HCT116 (cell line): ENCODE measurements around the gene PRKAG3. TPM values are rescaled to one million over a fixed set of nuclear protein-coding genes. Genes with fewer than 3 reads are reported as not detected.

ENCODE experiments used
- ATAC-seq: fragments of 200-7000 bp; cut with Tn5 transposase; 2 replicates; pipeline ENCODE4 v1.9.1; 2020; ENCODE audit warnings: mild to moderate bottlenecking, moderate library complexity
- BruUV-seq: library from RNA; stranded (reverse); fragments of 400-500 nt; replicated peaks from 2 replicates; lab custom pipeline; 2021; lab: Mats Ljungman, UMichigan
- CTCF ChIA-PET: fragments of 300-600 bp; sonication (Branson Sonifier 250); formaldehyde crosslinking; loops from one replicate; lab custom pipeline; 2021; ENCODE audit warnings: antibody characterized with exemption; lab: Charles Lee
- POLR2A ChIA-PET: fragments of 300-600, 350-600 bp; sonication (Branson Sonifier 250); formaldehyde crosslinking; loops from one replicate; lab custom pipeline; 2021; ENCODE audit warnings: antibody characterized with exemption; lab: Charles Lee
- RAD21 ChIA-PET, 2 experiments: fragments of 300-600 bp; sonication (Branson Sonifier 250); formaldehyde crosslinking; loops; one replicate each; lab custom pipeline; 2023; ENCODE audit warnings: low total read pairs in 2 of 2; ENCODE audit not compliant: uncharacterized antibody in 2 of 2, unreplicated experiment in 2 of 2, low non-redundant PET in 1 of 2; lab: Charles Lee
- DNase-seq: peaks from one replicate; pipeline ENCODE4 v3.0.0-alpha.2; 2010; ENCODE audit warnings: low read depth, low spot score
- H2AFZ ChIP-seq: fragments of 200-600 bp; shearing (Covaris generic), sonication (generic); 2 replicates; pipeline ENCODE4 v1.6.1; 2017; ENCODE audit warnings: low read depth, mixed run types, mixed read lengths, antibody characterized with exemption, low read length; ENCODE audit not compliant: poor library complexity, severe bottlenecking
- H3K27ac ChIP-seq: 2 replicates; pipeline ENCODE4 v1.5.1; 2012; ENCODE audit warnings: low read depth, low read length
- H3K27me3 ChIP-seq: fragments of 200-600 bp; sonication (generic); 2 replicates; pipeline ENCODE4 v1.6.1; 2016; ENCODE audit warnings: mixed run types, low read length, mixed read lengths; ENCODE audit not compliant: insufficient read depth
- H3K36me3 ChIP-seq, 2 experiments: fragments of 200-500 bp in 1 of 2; fragments of 200-600 bp in 1 of 2; sonication (Bioruptor generic) in 1 of 2; sonication (generic) in 1 of 2; 2 replicates each; pipeline versions ENCODE4 v1.5.1 to v1.6.1; 2014 to 2016; ENCODE audit warnings: low read length in 2 of 2, inconsistent platforms in 1 of 2, mixed read lengths in 1 of 2, mixed run types in 1 of 2; ENCODE audit not compliant: insufficient read depth in 2 of 2, control insufficient read depth in 1 of 2
- H3K4me1 ChIP-seq, 2 experiments: fragments of 200-600 bp in 1 of 2; sonication (generic) in 1 of 2; 2 replicates each; pipeline versions ENCODE4 v1.5.1 to v1.6.1; 2012 to 2017; ENCODE audit warnings: low read length in 2 of 2, inconsistent platforms in 1 of 2, mild to moderate bottlenecking in 1 of 2, mixed read lengths in 1 of 2, mixed run types in 1 of 2, moderate library complexity in 1 of 2; ENCODE audit not compliant: insufficient read depth in 2 of 2, control insufficient read depth in 1 of 2
- H3K4me2 ChIP-seq: fragments of 200-600 bp; sonication (generic); 2 replicates; pipeline ENCODE4 v1.6.1; 2017; ENCODE audit warnings: mixed run types, low read length, mixed read lengths
- H3K4me3 ChIP-seq, 2 experiments: fragments of 200-600 bp in 1 of 2; sonication (generic) in 1 of 2; replicated peaks in 1 of 2; 2 replicates each; pipeline ENCODE4 v1.5.1; 2011 to 2016; ENCODE audit warnings: low read length in 2 of 2, control low read depth in 1 of 2, low read depth in 1 of 2, mild to moderate bottlenecking in 1 of 2, mixed read lengths in 1 of 2, mixed run types in 1 of 2
- H3K79me2 ChIP-seq: fragments of 200-600 bp; sonication (generic); 2 replicates; pipeline ENCODE4 v1.6.1; 2017; ENCODE audit warnings: mild to moderate bottlenecking, mixed run types, low read length, moderate library complexity, mixed read lengths; ENCODE audit not compliant: insufficient read depth
- H3K9ac ChIP-seq: fragments of 200-600 bp; sonication (generic); 2 replicates; pipeline ENCODE4 v1.6.1; 2016; ENCODE audit warnings: low read length, mixed read lengths
- H3K9me2 ChIP-seq: fragments of 200-600 bp; sonication (generic), shearing (Covaris generic); 2 replicates; pipeline ENCODE4 v1.6.1; 2017; ENCODE audit warnings: mixed run types, mild to moderate bottlenecking, moderate library complexity; ENCODE audit not compliant: insufficient read depth
- H3K9me3 ChIP-seq, 2 experiments: fragments of 200-500 bp in 1 of 2; fragments of 200-600 bp in 1 of 2; sonication (Bioruptor generic) in 1 of 2; sonication (generic) in 1 of 2; 2 replicates each; pipeline ENCODE4 v1.6.1; 2014 to 2017; ENCODE audit warnings: low read length in 2 of 2, mixed read lengths in 2 of 2, inconsistent platforms in 1 of 2, low read depth in 1 of 2, mild to moderate bottlenecking in 1 of 2, mixed run types in 1 of 2, moderate library complexity in 1 of 2; ENCODE audit not compliant: control insufficient read depth in 1 of 2, insufficient read depth in 1 of 2
- H4K20me1 ChIP-seq: fragments of 200-600 bp; sonication (generic), shearing (Covaris generic); 2 replicates; pipeline ENCODE4 v1.6.1; 2017; ENCODE audit warnings: mixed run types, mild to moderate bottlenecking, moderate library complexity; ENCODE audit not compliant: insufficient read depth
- ATF3 ChIP-seq: IDR thresholded peaks from 2 replicates; pipeline ENCODE4 v1.6.1; 2012
- CEBPB ChIP-seq: IDR thresholded peaks from 2 replicates; pipeline ENCODE4 v1.6.1; 2012; ENCODE audit warnings: low read depth
- EGR1 ChIP-seq: IDR thresholded peaks from 2 replicates; pipeline ENCODE4 v1.6.1; 2012; ENCODE audit warnings: low read depth
- EZH2 ChIP-seq: fragments of 200-600 bp; sonication (generic); IDR thresholded peaks from 2 replicates; pipeline ENCODE4 v1.6.1; 2017; ENCODE audit warnings: antibody characterized with exemption, mixed run types
- FOSL1 ChIP-seq: IDR thresholded peaks from 2 replicates; pipeline ENCODE4 v1.6.1; 2012; ENCODE audit warnings: low read depth
- POLR2A ChIP-seq: IDR thresholded peaks from 2 replicates; pipeline ENCODE4 v1.7.0; 2011; ENCODE audit warnings: borderline replicate concordance; ENCODE audit not compliant: insufficient read depth, insufficient read length; ENCODE audit errors: extremely low read depth
- POLR2AphosphoS5 ChIP-seq: IDR thresholded peaks from 2 replicates; pipeline ENCODE4 v1.6.1; 2011; ENCODE audit warnings: mild to moderate bottlenecking, low read depth, low read length, moderate library complexity
- RAD21 ChIP-seq: IDR thresholded peaks from 2 replicates; pipeline ENCODE4 v1.6.1; 2012; ENCODE audit warnings: low read depth, mild to moderate bottlenecking
- REST ChIP-seq: IDR thresholded peaks from 2 replicates; pipeline ENCODE4 v1.6.1; 2012; ENCODE audit warnings: low read depth
- SIN3A ChIP-seq: IDR thresholded peaks from 2 replicates; pipeline ENCODE4 v1.6.1; 2012; ENCODE audit warnings: low read depth
- SRF ChIP-seq: IDR thresholded peaks from 2 replicates; pipeline ENCODE4 v1.6.1; 2012; ENCODE audit warnings: low read depth
- TCF7L2 ChIP-seq: IDR thresholded peaks from 2 replicates; pipeline ENCODE4 v1.7.0; 2011; ENCODE audit warnings: borderline replicate concordance, inconsistent platforms; ENCODE audit not compliant: insufficient read depth, insufficient read length; ENCODE audit errors: extremely low read depth
- YY1 ChIP-seq: IDR thresholded peaks from 2 replicates; pipeline ENCODE4 v1.6.1; 2011; ENCODE audit warnings: low read length, low read depth, moderate library complexity, mild to moderate bottlenecking; ENCODE audit not compliant: insufficient replicate concordance; ENCODE audit errors: extremely low read depth
- ZNF274 ChIP-seq: fragments of 200-500 bp; sonication (Bioruptor generic); IDR thresholded peaks from 2 replicates; pipeline ENCODE4 v1.6.1; 2014; ENCODE audit warnings: mild to moderate bottlenecking, low read depth, low read length, inconsistent platforms
- intact Hi-C: fragments of 100-400 bp; cut with micrococcal nuclease; formaldehyde crosslinking; loops from 2 replicates; pipeline ENCODE4 v1.10.0; 2022
- total RNA-seq: library from RNA; stranded (reverse); gene quantifications from one replicate; pipeline ENCODE4 v1.2.1, GENCODE V29; 2021; ENCODE audit not compliant: unreplicated experiment

The PRKAG3 gene
- total RNA-seq, 1 experiment from 2014 or later = not detected

- Histone ChIP-seq H3K36me3 (no peaks in the 10 kb centered on the region), H2AFZ (no peak overlapping the region), H3K9me2 (no peaks in the 10 kb centered on the region), H3K4me2 (no peak overlapping the region), H3K79me2 (no peaks in the 10 kb centered on the region), H3K4me3 (no peak overlapping the region), H3K9me3 (no peaks in the 10 kb centered on the region), H3K27ac (no peak overlapping the region), H3K27me3 (no peaks in the 10 kb centered on the region), H4K20me1 (no peaks in the 10 kb centered on the region), H3K9ac (no peak overlapping the region), H3K4me1 (no peaks in the 10 kb centered on the region)
- ChIA-PET CTCF (no interaction called here), POLR2A (no interaction called here), RAD21 (no interaction called here)
- intact Hi-C loops = no loop called here
- TF ChIP-seq ZNF274 = no peak
- TF ChIP-seq SRF = no peak
- no peak for TF ChIP-seq YY1
- TF ChIP-seq SIN3A = no peak
- no peak for TF ChIP-seq FOSL1
- no peak for TF ChIP-seq EZH2
- TF ChIP-seq EGR1 = no peak
- TF ChIP-seq POLR2AphosphoS5 = no peak
- no peak for TF ChIP-seq CEBPB
- no peak for TF ChIP-seq ATF3
- no peak for TF ChIP-seq REST
- TF ChIP-seq TCF7L2 = no peak
- no peak for TF ChIP-seq POLR2A
- no peak for TF ChIP-seq RAD21
- ATAC-seq = no peak
- DNase-seq = no peak
- BruUV-seq = no TSS peak
Measured at GRCh38 chr2:218798767-218799504, 32.7 kb downstream of the PRKAG3 start.
